Ovary (tissue), 9 donors: ENCODE results near the gene HP1BP3. TPM values are rescaled to one million over a fixed set of nuclear protein-coding genes. Genes with fewer than 3 reads are reported as not detected.

Experiments used
- DNase-seq, 5 donors: peaks; one replicate each; pipeline ENCODE4 v3.0.0-alpha.2; 2019 to 2020
- H3K27ac ChIP-seq, 2 donors: fragments of 200-600 bp; one replicate each; pipeline versions ENCODE4 v1.5.1 to v1.8.0; 2019 to 2022
- H3K27me3 ChIP-seq: fragments of 200-600 bp; one replicate; pipeline ENCODE4 v1.8.0; 2022
- H3K36me3 ChIP-seq: fragments of 200-600 bp; sonication (generic); one replicate; pipeline ENCODE4 v1.5.1; 2019
- H3K4me1 ChIP-seq: one replicate; pipeline ENCODE4 v1.8.1; 2013; ENCODE audit warnings: mild to moderate bottlenecking, moderate library complexity; ENCODE audit not compliant: insufficient read depth
- H3K4me3 ChIP-seq: fragments of 200-600 bp; sonication (generic); one replicate; pipeline ENCODE4 v1.5.1; 2017
- H3K9me3 ChIP-seq, 2 donors: fragments of 200-600 bp in 1 of 2; sonication (generic) in 1 of 2; one replicate each; pipeline versions ENCODE4 v1.5.1 to v1.8.1; 2013 to 2019; ENCODE audit warnings: mild to moderate bottlenecking in 1 of 2, moderate library complexity in 1 of 2
- EP300 ChIP-seq: sonication (generic); formaldehyde crosslinking; IDR thresholded peaks from one replicate; pipeline ENCODE4 v1.6.1; 2017; ENCODE audit warnings: antibody characterized with exemption
- POLR2A ChIP-seq: fragments of 450-650 bp; IDR thresholded peaks from one replicate; pipeline ENCODE4 v1.6.1; 2017; ENCODE audit warnings: antibody characterized with exemption, mild to moderate bottlenecking, moderate library complexity
- WGBS, 3 donors: extraction: QIAGEN DNeasy Blood & Tissue Kit in 1 of 3; methylation state at CpG; one replicate each; pipeline versions ENCODE4 v1.1.5 to v1.1.7; 2013 to 2017; 5-methylcytosine and 5-hydroxymethylcytosine counted together
- intact Hi-C, 4 donors: fragments of 100-400 bp; cut with DNase I; formaldehyde crosslinking; loops; one replicate each; pipeline versions ENCODE4 v1.11.0 to v1.15.1; 2022 to 2023
- polyA plus RNA-seq, 2 donors: library from polyadenylated mRNA; stranded (reverse); fragments of 200-250 nt in 1 of 2; fragments of 350-450 nt in 1 of 2; fragmentation: Illumina TruSeq in 1 of 2; extraction: RNeasy Lipid Tissue Mini Kit (QIAGEN cat#74804) in 1 of 2; gene quantifications; one replicate each; pipeline ENCODE4 v1.2.3, GENCODE V29; 2013 to 2014
- total RNA-seq, 7 donors: library from RNA; depleted of rRNA in 2 of 7; stranded (reverse); fragments of >200 nt in 2 of 7; fragmentation: NEBNext Ultra II Directional in 3 of 7; extraction: Animal tissue kit (Norgen Biotek cat#: 25700) in 3 of 7; gene quantifications; one replicate each; pipeline versions ENCODE4 v1.1.0 to v1.2.4, GENCODE V29; 2016 to 2023
- TF ChIP-seq, protein P1 (sequence below), 3 donors: fragments of 450-650 bp in 2 of 3; fragments of 200-600 bp in 1 of 3; IDR thresholded peaks; one replicate each; pipeline versions ENCODE4 v1.5.1 to v1.8.0; 2016 to 2022; ENCODE audit warnings: antibody characterized with exemption in 3 of 3, mild to moderate bottlenecking in 1 of 3
- donor health status: DM: no; HTN: no; CAD: no; lungs with moderate emphysema.
- donor health status: DM: no; HTN: no; CAD: no.
- donor health status: Bipolar disorder and iron deficiency.
- donor health status: DM: yes; HTN: yes; CAD: no.
- donor health status: DM: no; HTN: no; CAD: no.
- donor health status: DM: yes; HTN: yes; CAD: no.

Gene HP1BP3
- total and polyA plus RNA-seq, 9 donors, result 162 to 302 (median 211) TPM

DNA sequence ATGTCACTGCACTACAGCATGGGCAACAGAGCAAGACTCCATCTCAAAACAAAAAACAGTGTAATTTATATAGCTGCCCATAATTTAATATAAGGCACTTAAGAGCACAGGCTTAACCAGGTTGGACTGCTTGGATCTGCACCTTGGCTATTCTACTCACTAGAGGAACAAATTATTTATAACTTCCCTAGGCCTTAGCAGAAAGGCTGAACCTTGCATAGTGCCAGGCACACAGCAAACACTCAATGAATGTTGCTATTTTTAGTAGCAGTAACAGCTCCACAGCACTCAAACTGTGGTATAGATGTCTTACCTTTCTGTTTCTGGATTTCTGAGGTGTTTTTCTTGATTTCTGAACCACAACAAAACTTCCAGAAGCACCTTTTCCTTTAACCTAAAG is 19.8 kb downstream of the HP1BP3 start:
- DNase-seq, result no peak
- Histone ChIP-seq H3K36me3 (no peaks in the 10 kb centered on the region), H3K27ac (no peak overlapping the region), H3K9me3 (no peaks in the 10 kb centered on the region), H3K4me1 (no peaks in the 10 kb centered on the region), H3K27me3 (no peaks in the 10 kb centered on the region), H3K4me3 (no peak overlapping the region)
- TF ChIP-seq, protein P1, sequence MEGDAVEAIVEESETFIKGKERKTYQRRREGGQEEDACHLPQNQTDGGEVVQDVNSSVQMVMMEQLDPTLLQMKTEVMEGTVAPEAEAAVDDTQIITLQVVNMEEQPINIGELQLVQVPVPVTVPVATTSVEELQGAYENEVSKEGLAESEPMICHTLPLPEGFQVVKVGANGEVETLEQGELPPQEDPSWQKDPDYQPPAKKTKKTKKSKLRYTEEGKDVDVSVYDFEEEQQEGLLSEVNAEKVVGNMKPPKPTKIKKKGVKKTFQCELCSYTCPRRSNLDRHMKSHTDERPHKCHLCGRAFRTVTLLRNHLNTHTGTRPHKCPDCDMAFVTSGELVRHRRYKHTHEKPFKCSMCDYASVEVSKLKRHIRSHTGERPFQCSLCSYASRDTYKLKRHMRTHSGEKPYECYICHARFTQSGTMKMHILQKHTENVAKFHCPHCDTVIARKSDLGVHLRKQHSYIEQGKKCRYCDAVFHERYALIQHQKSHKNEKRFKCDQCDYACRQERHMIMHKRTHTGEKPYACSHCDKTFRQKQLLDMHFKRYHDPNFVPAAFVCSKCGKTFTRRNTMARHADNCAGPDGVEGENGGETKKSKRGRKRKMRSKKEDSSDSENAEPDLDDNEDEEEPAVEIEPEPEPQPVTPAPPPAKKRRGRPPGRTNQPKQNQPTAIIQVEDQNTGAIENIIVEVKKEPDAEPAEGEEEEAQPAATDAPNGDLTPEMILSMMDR (IDR thresholded peaks at IDR 0.05), result no peak
- TF ChIP-seq POLR2A, result no peak
- no peak for TF ChIP-seq EP300
- intact Hi-C loops, result no loop called here

GRCh38 chr1:20763417-20763816 is 23.7 kb downstream of the HP1BP3 start:
- no peaks in the 10 kb centered on the region for H3K36me3 ChIP-seq

GRCh38 chr1:20760322-20760721 is 26.8 kb downstream of the HP1BP3 start:
- H3K4me1 ChIP-seq, result no peaks in the 10 kb centered on the region
- no peak overlapping the region for H3K27ac ChIP-seq
- H3K36me3 ChIP-seq, result no peaks in the 10 kb centered on the region
- TF ChIP-seq, protein P1 (IDR thresholded peaks at IDR 0.05), result no peak
- no peak for TF ChIP-seq POLR2A
- no peak for TF ChIP-seq EP300
- DNase-seq, result no peak
- intact Hi-C loops, result no loop called here
- H3K9me3 ChIP-seq, result no peaks in the 10 kb centered on the region
- no peak overlapping the region for H3K4me3 ChIP-seq
- no peaks in the 10 kb centered on the region for H3K27me3 ChIP-seq
- 90 to 98% (median 95%) methylated on average over 6 of the region's 6 CpGs for WGBS, 3 donors

More at GRCh38 chr1:20763417-20763816, 23.7 kb downstream of the HP1BP3 start:
- Histone ChIP-seq H3K27me3 (no peaks in the 10 kb centered on the region), H3K4me3 (no peak overlapping the region), H3K27ac (no peak overlapping the region), H3K4me1 (no peaks in the 10 kb centered on the region), H3K9me3 (no peaks in the 10 kb centered on the region)
- no peak for DNase-seq
- intact Hi-C loops, result no loop called here
- WGBS, 3 donors, result 92 to 95% (median 93%) methylated on average over 3 of the region's 3 CpGs
- TF ChIP-seq POLR2A, result no peak
- TF ChIP-seq, protein P1 (IDR thresholded peaks at IDR 0.05), result no peak
- TF ChIP-seq EP300, result no peak

DNA sequence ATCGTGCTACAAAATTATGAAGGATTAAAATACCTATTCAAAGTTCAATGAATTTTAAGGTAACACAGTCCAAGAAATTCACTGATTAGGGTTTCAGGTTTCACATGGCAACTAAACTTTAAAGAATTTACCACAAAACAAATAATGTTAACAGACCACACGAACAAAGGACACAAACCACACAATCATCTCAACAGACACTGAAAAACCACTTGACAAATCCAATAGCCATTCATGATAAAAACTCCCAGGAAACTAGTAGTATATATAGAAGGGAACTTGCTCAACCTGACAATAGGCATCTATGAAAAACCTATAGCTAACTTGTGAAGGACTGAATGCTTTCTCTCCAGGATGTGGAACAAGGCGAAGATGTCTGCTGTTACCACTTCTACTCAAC is 33.5 kb downstream of the HP1BP3 start:
- TF ChIP-seq, protein P1 (IDR thresholded peaks at IDR 0.05), result no peak
- TF ChIP-seq EP300 (no peak), POLR2A (no peak)
- Histone ChIP-seq H3K4me1 (no peaks in the 10 kb centered on the region), H3K9me3 (no peaks in the 10 kb centered on the region), H3K36me3 (no peaks in the 10 kb centered on the region), H3K27me3 (no peaks in the 10 kb centered on the region), H3K4me3 (no peak overlapping the region), H3K27ac (no peak overlapping the region)
- WGBS, 3 donors, result 81 to 88% (median 88%) methylated on average over 3 of the region's 3 CpGs
- DNase-seq, result no peak
- intact Hi-C loops, result no loop called here

DNA sequence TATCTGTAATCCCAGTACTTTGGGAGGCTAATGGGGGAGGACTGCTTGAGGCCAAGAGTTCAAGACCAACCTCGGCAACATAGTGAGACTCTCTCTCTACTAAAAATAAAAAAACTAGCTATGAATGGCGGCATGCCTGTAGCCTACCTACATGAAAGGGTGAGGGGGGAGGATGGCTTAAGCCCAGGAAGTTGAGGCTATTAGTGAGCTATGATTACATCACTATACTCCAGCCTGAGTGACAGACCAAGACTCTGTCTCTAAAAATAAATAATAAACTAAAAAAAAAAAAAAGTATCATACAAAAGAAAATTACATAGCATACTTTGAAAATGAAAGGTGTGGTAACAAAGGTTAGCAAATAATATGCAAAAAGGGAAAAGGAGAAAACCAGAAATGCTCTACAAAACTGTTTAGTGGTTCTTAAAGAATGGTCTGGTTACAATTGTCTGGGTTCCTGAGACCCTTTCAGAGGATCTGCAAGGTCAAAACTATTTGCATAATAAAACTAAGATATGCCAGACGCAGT is 35.6 kb downstream of the HP1BP3 start:
- TF ChIP-seq, protein P1 (IDR thresholded peaks at IDR 0.05), result no peak
- no peak for TF ChIP-seq POLR2A
- no peak for TF ChIP-seq EP300
- H3K27ac ChIP-seq, result no peak overlapping the region
- H3K4me1 ChIP-seq, result no peaks in the 10 kb centered on the region
- intact Hi-C loops, result no loop called here
- no peak overlapping the region for H3K4me3 ChIP-seq
- H3K9me3 ChIP-seq, result no peaks in the 10 kb centered on the region
- H3K36me3 ChIP-seq, result no peaks in the 10 kb centered on the region
- DNase-seq, result no peak
- no peaks in the 10 kb centered on the region for H3K27me3 ChIP-seq
- WGBS, 3 donors, result 58 to 76% (median 62%) methylated on average over 3 of the region's 3 CpGs
